Activated naive CD4-positive, alpha-beta T cell treated with anti-CD3 and anti-CD28 coated beads for 36 hours (primary cell): ENCODE measurements around the gene CACTIN. TPM values are rescaled to one million over a fixed set of nuclear protein-coding genes. Genes with fewer than 3 reads are reported as not detected.

Source experiments
- CTCF ChIA-PET: fragments of 350-600 bp; sonication (Branson Sonifier 250); formaldehyde crosslinking; loops from one replicate; lab custom pipeline; 2021; ENCODE audit warnings: antibody characterized with exemption; lab: Charles Lee
- DNase-seq: peaks from one replicate; pipeline ENCODE4 v3.0.0-alpha.2; 2020
- H3K27ac Mint-ChIP-seq: one replicate; pipeline ENCODE4 v1.8.0; 2021; ENCODE audit warnings: mild to moderate bottlenecking, mixed read lengths
- H3K27me3 Mint-ChIP-seq: one replicate; pipeline ENCODE4 v1.8.0; 2021; ENCODE audit warnings: low read depth, mixed read lengths
- H3K36me3 Mint-ChIP-seq: one replicate; pipeline ENCODE4 v1.8.0; 2021; ENCODE audit warnings: low read depth, mixed read lengths
- H3K4me1 Mint-ChIP-seq: one replicate; pipeline ENCODE4 v1.8.0; 2021; ENCODE audit warnings: low read depth, mixed read lengths
- H3K4me3 Mint-ChIP-seq: one replicate; pipeline ENCODE4 v1.8.0; 2021; ENCODE audit warnings: mild to moderate bottlenecking, moderate library complexity, mixed read lengths
- H3K9me3 Mint-ChIP-seq: one replicate; pipeline ENCODE4 v1.8.0; 2021; ENCODE audit warnings: mixed read lengths
- intact Hi-C: fragments of 100-400 bp; cut with micrococcal nuclease; formaldehyde crosslinking; loops from one replicate; pipeline ENCODE4 v1.15.1; 2023
- total RNA-seq, 2 experiments: library from RNA; stranded (reverse); gene quantifications; one replicate each; pipeline ENCODE4 v1.2.3, GENCODE V29; 2021

The CACTIN gene
- total RNA-seq, 2 experiments from 2014 or later, result 24.6 to 27.0 TPM

- H3K4me1 Mint-ChIP-seq, result peaks cover 13% of the 10 kb centered on the region
- peaks cover 7% of the 10 kb centered on the region for H3K36me3 Mint-ChIP-seq
- H3K9me3 Mint-ChIP-seq, result no peaks in the 10 kb centered on the region
- no peak for DNase-seq
- intact Hi-C loops, result no loop called here
- H3K27me3 Mint-ChIP-seq, result no peaks in the 10 kb centered on the region
- CTCF ChIA-PET, result no interaction called here
- H3K27ac Mint-ChIP-seq, result no peak overlapping the region
- no peak overlapping the region for H3K4me3 Mint-ChIP-seq
Measured at GRCh38 chr19:3615524-3616135, 11.0 kb downstream of the CACTIN start.

GRCh38 chr19:3614858-3615505 is 11.6 kb downstream of the CACTIN start:
- Mint-ChIP-seq H3K4me3 (no peak overlapping the region), H3K36me3 (peaks cover 7% of the 10 kb centered on the region), H3K4me1 (peaks cover 13% of the 10 kb centered on the region), H3K27ac (no peak overlapping the region), H3K27me3 (no peaks in the 10 kb centered on the region), H3K9me3 (no peaks in the 10 kb centered on the region)
- no peak for DNase-seq
- CTCF ChIA-PET, result no interaction called here
- intact Hi-C loops, result no loop called here

GRCh38 chr19:3613818-3614661 is 12.6 kb downstream of the CACTIN start:
- Mint-ChIP-seq H3K4me3 (no peak overlapping the region), H3K27me3 (no peaks in the 10 kb centered on the region), H3K9me3 (no peaks in the 10 kb centered on the region), H3K27ac (no peak overlapping the region), H3K4me1 (peaks cover 13% of the 10 kb centered on the region), H3K36me3 (peaks cover 7% of the 10 kb centered on the region)
- intact Hi-C loops, result no loop called here
- no peak for DNase-seq
- CTCF ChIA-PET, result no interaction called here

GRCh38 chr19:3612901-3613741 is 13.5 kb downstream of the CACTIN start:
- CTCF ChIA-PET, result interaction anchor here (0.7 kb wide), 1 partner anchor 22 kb away, joined by 3 read pairs; no protein-coding TSS in a partner anchor
- intact Hi-C loops, result no loop called here
- peaks cover 13% of the 10 kb centered on the region for H3K4me1 Mint-ChIP-seq

GRCh38 chr19:3612330-3612729 is 14.3 kb downstream of the CACTIN start:
- Mint-ChIP-seq H3K27me3 (no peaks in the 10 kb centered on the region), H3K9me3 (no peaks in the 10 kb centered on the region), H3K36me3 (peaks cover 5% of the 10 kb centered on the region), H3K4me3 (no peak overlapping the region), H3K27ac (no peak overlapping the region), H3K4me1 (peaks cover 10% of the 10 kb centered on the region)
- intact Hi-C loops, result no loop called here
- no peak for DNase-seq
- CTCF ChIA-PET, result interaction anchor here (0.7 kb wide), 1 partner anchor 21 kb away, joined by 3 read pairs; no protein-coding TSS in a partner anchor

More at GRCh38 chr19:3612901-3613741, 13.5 kb downstream of the CACTIN start:
- Mint-ChIP-seq H3K36me3 (peaks cover 6% of the 10 kb centered on the region), H3K9me3 (no peaks in the 10 kb centered on the region), H3K27me3 (no peaks in the 10 kb centered on the region), H3K27ac (no peak overlapping the region), H3K4me3 (no peak overlapping the region)
- DNase-seq, result no peak

GRCh38 chr19:3611841-3612240 is 14.7 kb downstream of the CACTIN start:
- DNase-seq, result no peak
- intact Hi-C loops, result no loop called here
- peaks cover 5% of the 10 kb centered on the region for H3K36me3 Mint-ChIP-seq
- CTCF ChIA-PET, result no interaction called here
- H3K4me3 Mint-ChIP-seq, result no peak overlapping the region
- no peaks in the 10 kb centered on the region for H3K9me3 Mint-ChIP-seq
- H3K27ac Mint-ChIP-seq, result no peak overlapping the region
- H3K4me1 Mint-ChIP-seq, result peaks cover 10% of the 10 kb centered on the region
- no peaks in the 10 kb centered on the region for H3K27me3 Mint-ChIP-seq

GRCh38 chr19:3610745-3611717 is 15.6 kb downstream of the CACTIN start:
- CTCF ChIA-PET, result no interaction called here
- H3K27me3 Mint-ChIP-seq, result no peaks in the 10 kb centered on the region
- no peak overlapping the region for H3K27ac Mint-ChIP-seq
- no peak overlapping the region for H3K4me3 Mint-ChIP-seq
- DNase-seq, result no peak
- H3K36me3 Mint-ChIP-seq, result peaks cover 5% of the 10 kb centered on the region
- H3K9me3 Mint-ChIP-seq, result no peaks in the 10 kb centered on the region
- peaks cover 10% of the 10 kb centered on the region for H3K4me1 Mint-ChIP-seq
- intact Hi-C loops, result loop anchor here (1.0 kb wide), 1 partner anchor 17 kb away; no protein-coding TSS in a partner anchor

- Mint-ChIP-seq H3K36me3 (peaks cover 5% of the 10 kb centered on the region), H3K9me3 (no peaks in the 10 kb centered on the region), H3K4me1 (peaks cover 10% of the 10 kb centered on the region), H3K27me3 (no peaks in the 10 kb centered on the region), H3K27ac (no peak overlapping the region), H3K4me3 (no peak overlapping the region)
- CTCF ChIA-PET, result no interaction called here
- intact Hi-C loops, result loop anchor here (1.0 kb wide), 1 partner anchor 16 kb away; no protein-coding TSS in a partner anchor
- no peak for DNase-seq
Measured at GRCh38 chr19:3609779-3610719, 16.5 kb downstream of the CACTIN start.

- no peaks in the 10 kb centered on the region for H3K9me3 Mint-ChIP-seq
- CTCF ChIA-PET, result interaction anchor here (0.6 to 0.9 kb wide), 3 partner anchors 16 to 149 kb away, joined by 3 to 6 read pairs (median 3); partner anchors contain the start of gene GIPC3
- H3K4me1 Mint-ChIP-seq, result peaks cover 10% of the 10 kb centered on the region
- H3K27me3 Mint-ChIP-seq, result no peaks in the 10 kb centered on the region
- no peak overlapping the region for H3K27ac Mint-ChIP-seq
- H3K36me3 Mint-ChIP-seq, result peaks cover 5% of the 10 kb centered on the region
- intact Hi-C loops, result no loop called here
- no peak overlapping the region for H3K4me3 Mint-ChIP-seq
- no peak for DNase-seq
Measured at GRCh38 chr19:3608750-3609322, 17.8 kb downstream of the CACTIN start.

GRCh38 chr19:3608079-3608641 is 18.4 kb downstream of the CACTIN start:
- H3K27me3 Mint-ChIP-seq, result no peaks in the 10 kb centered on the region
- peaks cover 10% of the 10 kb centered on the region for H3K4me1 Mint-ChIP-seq
- intact Hi-C loops, result no loop called here
- H3K9me3 Mint-ChIP-seq, result no peaks in the 10 kb centered on the region
- no peak overlapping the region for H3K27ac Mint-ChIP-seq
- H3K36me3 Mint-ChIP-seq, result peaks cover 4% of the 10 kb centered on the region
- CTCF ChIA-PET, result interaction anchor here (0.6 kb wide), 1 partner anchor 150 kb away, joined by 3 read pairs; no protein-coding TSS in a partner anchor
- DNase-seq, result no peak
- H3K4me3 Mint-ChIP-seq, result no peak overlapping the region
